ENCODE measurements around the gene FOSL1.

Gene FOSL1

GRCh38 chr11:65906602-65907001, 6.4 kb upstream of the FOSL1 start:
- H3K36me3 Mint-ChIP-seq (ENCODE audit: low read depth), result no peaks in the 10 kb centered on the region
- TF ChIP-seq CTCF (IDR thresholded peaks at IDR 0.05; ENCODE audit: unreplicated experiment in 3 of 3), result no peak
- no peak overlapping the region for H3K4me3 Mint-ChIP-seq
- peaks cover 2% of the 10 kb centered on the region for H3K4me1 Mint-ChIP-seq
- no peaks in the 10 kb centered on the region for H3K9me3 Mint-ChIP-seq
- peaks cover 74% of the 10 kb centered on the region for H3K27me3 Mint-ChIP-seq (ENCODE audit: low read depth)
- no peak overlapping the region for H3K27ac Mint-ChIP-seq

GRCh38 chr11:65903715-65904114, 3.5 kb upstream of the FOSL1 start:
- H3K36me3 Mint-ChIP-seq (ENCODE audit: low read depth), result no peaks in the 10 kb centered on the region
- TF ChIP-seq CTCF (IDR thresholded peaks at IDR 0.05; ENCODE audit: unreplicated experiment in 3 of 3), result no peak
- no peak overlapping the region for H3K27ac Mint-ChIP-seq
- H3K27me3 Mint-ChIP-seq (ENCODE audit: low read depth), result peaks cover 85% of the 10 kb centered on the region
- H3K4me1 Mint-ChIP-seq, result peaks cover 6% of the 10 kb centered on the region
- H3K9me3 Mint-ChIP-seq, result no peaks in the 10 kb centered on the region
- H3K4me3 Mint-ChIP-seq, result no peak overlapping the region

GRCh38 chr11:65903068-65903481, 2.9 kb upstream of the FOSL1 start:
- Mint-ChIP-seq H3K36me3 (ENCODE audit: low read depth) (no peaks in the 10 kb centered on the region), H3K27me3 (ENCODE audit: low read depth) (peaks cover 85% of the 10 kb centered on the region), H3K4me1 (peaks cover 8% of the 10 kb centered on the region), H3K4me3 (no peak overlapping the region), H3K27ac (no peak overlapping the region), H3K9me3 (no peaks in the 10 kb centered on the region)
- no peak for TF ChIP-seq CTCF (IDR thresholded peaks at IDR 0.05; ENCODE audit: unreplicated experiment in 3 of 3)

GRCh38 chr11:65900899-65901180, 652 bp upstream of the FOSL1 start:
- H3K4me3 Mint-ChIP-seq, result peak overlapping the region; percentile 71 to 75 (median 74)
- H3K4me1 Mint-ChIP-seq, result peaks cover 8% of the 10 kb centered on the region
- no peak for TF ChIP-seq CTCF (IDR thresholded peaks at IDR 0.05; ENCODE audit: unreplicated experiment in 3 of 3)
- no peaks in the 10 kb centered on the region for H3K9me3 Mint-ChIP-seq
- H3K27me3 Mint-ChIP-seq (ENCODE audit: low read depth), result peaks cover 91% of the 10 kb centered on the region
- no peaks in the 10 kb centered on the region for H3K36me3 Mint-ChIP-seq (ENCODE audit: low read depth)
- no peak overlapping the region for H3K27ac Mint-ChIP-seq

- no peaks in the 10 kb centered on the region for H3K36me3 Mint-ChIP-seq (ENCODE audit: low read depth)
- peaks cover 92% of the 10 kb centered on the region for H3K27me3 Mint-ChIP-seq (ENCODE audit: low read depth)
- no peaks in the 10 kb centered on the region for H3K9me3 Mint-ChIP-seq
- peak overlapping the region; percentile 55 to 71 (median 68) for H3K4me3 Mint-ChIP-seq
- H3K27ac Mint-ChIP-seq, result no peak overlapping the region
- TF ChIP-seq CTCF (IDR thresholded peaks at IDR 0.05; ENCODE audit: unreplicated experiment in 3 of 3), result no peak
- H3K4me1 Mint-ChIP-seq, result peaks cover 8% of the 10 kb centered on the region
These were observed 648 bp downstream of the FOSL1 start for GRCh38 chr11:65899356-65900124.

Data from nephron (organoid).